ENCODE results near the gene ITGAV. TPM values are rescaled to one million over a fixed set of nuclear protein-coding genes. Genes with fewer than 3 reads are reported as not detected.

Gene ITGAV
- total RNA-seq, 1 donor = 174 TPM

DNA sequence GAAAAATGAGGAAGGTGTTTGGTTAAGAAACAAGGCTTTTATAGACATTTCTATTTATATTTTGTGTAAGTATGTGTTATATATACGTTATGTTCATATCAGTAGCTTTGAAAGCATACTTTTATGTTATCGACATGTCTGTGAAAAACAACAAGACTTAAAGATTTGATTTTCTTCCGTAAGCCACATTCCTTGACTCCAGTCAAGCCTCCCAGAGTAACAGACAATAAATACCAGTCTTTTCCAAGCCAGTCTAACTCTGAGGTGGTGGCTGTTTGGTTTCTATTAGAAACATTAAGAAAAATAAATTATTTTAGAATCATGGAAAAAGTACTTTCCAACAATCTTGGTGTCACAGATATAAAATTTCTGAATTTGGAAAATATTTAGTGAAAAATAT, 16.3 kb upstream of the ITGAV start:
- no peak overlapping the region for H3K4me3 ChIP-seq (ENCODE audit: low read depth, low read length)
- TF ChIP-seq CTCF (IDR thresholded peaks at IDR 0.05; ENCODE audit: insufficient read depth, low read length) = no peak
- no peak for DNase-seq (ENCODE audit: low read depth)

DNA sequence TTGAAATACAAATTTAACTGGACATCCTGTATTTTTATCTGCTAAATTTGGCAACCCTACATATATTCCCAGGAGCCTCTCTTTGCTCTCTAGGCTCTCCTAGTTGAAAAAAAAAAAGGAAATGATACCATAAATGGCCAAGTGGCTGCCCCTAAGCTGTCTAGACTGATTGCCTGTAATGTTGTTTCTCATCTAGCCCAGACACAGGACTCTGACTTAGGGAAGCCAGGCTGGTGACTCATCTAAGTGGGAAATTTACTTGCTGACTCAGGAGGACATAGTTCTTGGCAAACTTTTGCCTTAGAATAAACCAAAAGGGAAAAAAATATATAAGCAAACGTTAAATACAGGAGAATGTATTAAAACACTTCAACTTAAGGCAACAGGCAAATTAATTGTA, 14.6 kb upstream of the ITGAV start:
- H3K4me3 ChIP-seq (ENCODE audit: low read depth, low read length) = no peak overlapping the region
- DNase-seq (ENCODE audit: low read depth) = peak; percentile 99
- TF ChIP-seq CTCF (IDR thresholded peaks at IDR 0.05; ENCODE audit: insufficient read depth, low read length) = no peak

DNA sequence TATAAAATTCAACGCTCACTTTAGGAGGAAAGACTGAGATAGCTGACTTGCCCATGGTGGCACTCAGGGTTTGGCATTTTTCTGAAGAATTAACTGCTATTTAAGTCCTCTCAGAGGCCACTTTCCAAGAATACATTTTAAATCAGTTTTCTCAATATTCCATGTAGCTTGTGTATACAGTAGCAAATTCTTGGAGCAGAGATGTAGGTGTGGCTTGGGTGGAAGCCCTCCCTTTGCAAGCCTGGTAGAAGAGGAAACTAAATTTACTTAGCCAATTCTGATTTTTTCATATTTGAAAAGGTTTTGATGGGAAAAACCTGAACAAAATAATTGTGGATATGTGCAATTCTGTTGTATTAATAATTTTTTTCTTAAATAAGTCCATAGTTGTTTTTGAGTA, 14.0 kb upstream of the ITGAV start:
- no peak for TF ChIP-seq CTCF (IDR thresholded peaks at IDR 0.05; ENCODE audit: insufficient read depth, low read length)
- H3K4me3 ChIP-seq (ENCODE audit: low read depth, low read length) = no peak overlapping the region
- DNase-seq (ENCODE audit: low read depth) = no peak

- DNase-seq (ENCODE audit: low read depth) = peak; percentile 65
- no peak for TF ChIP-seq CTCF (IDR thresholded peaks at IDR 0.05; ENCODE audit: insufficient read depth, low read length)
- H3K4me3 ChIP-seq (ENCODE audit: low read depth, low read length) = no peak overlapping the region
Measured at GRCh38 chr2:186576614-186577013, 13.2 kb upstream of the ITGAV start.

GRCh38 chr2:186582698-186583097, 7.2 kb upstream of the ITGAV start:
- no peak for TF ChIP-seq CTCF (IDR thresholded peaks at IDR 0.05; ENCODE audit: insufficient read depth, low read length)
- no peak for DNase-seq (ENCODE audit: low read depth)
- H3K4me3 ChIP-seq (ENCODE audit: low read depth, low read length) = no peak overlapping the region

DNA sequence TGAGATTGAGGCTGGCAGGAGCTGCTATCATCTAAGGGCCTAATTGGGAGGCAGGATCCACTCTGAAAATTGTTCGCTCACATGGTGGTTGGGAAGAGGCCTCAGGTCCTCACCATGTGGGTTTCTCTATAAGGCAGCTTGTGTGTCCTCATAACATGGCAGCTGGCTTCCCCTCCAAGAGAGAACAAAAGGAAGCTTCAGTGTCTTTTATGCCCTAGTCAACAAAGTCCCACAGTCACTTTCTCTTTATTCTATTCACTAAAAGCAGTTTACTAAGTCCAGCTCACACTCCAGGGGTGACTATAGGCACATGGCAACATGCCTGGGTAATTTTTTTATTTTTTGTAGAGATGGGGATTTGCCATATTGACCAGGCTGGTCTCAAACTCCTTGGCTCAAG, 5.8 kb upstream of the ITGAV start:
- DNase-seq (ENCODE audit: low read depth) = no peak
- no peak for TF ChIP-seq CTCF (IDR thresholded peaks at IDR 0.05; ENCODE audit: insufficient read depth, low read length)

DNA sequence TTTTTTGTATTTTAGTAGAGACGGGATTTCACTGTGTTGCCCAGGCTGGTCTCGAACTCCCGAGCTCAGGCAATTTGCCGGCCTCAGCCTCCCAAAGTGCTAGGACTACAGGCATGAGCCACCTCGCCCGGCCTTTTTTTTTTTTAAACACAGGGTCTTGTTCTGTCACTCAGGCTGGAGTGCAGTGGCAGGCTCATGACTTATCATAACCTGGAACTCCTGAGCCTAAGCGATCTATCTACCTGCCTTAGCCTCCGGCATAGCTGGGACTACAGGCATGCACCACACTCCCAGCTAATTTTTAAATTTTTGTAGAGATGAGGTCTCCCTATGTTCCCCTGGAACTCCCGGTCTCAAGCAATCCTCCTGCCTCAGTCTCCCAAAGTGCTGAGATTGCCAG, 1.4 kb upstream of the ITGAV start:
- H3K4me3 ChIP-seq (ENCODE audit: low read depth, low read length) = no peak overlapping the region
- no peak for TF ChIP-seq CTCF (IDR thresholded peaks at IDR 0.05; ENCODE audit: insufficient read depth, low read length)
- no peak for DNase-seq (ENCODE audit: low read depth)

More for the DNA sequence above, 5.8 kb upstream of the ITGAV start:
- no peak overlapping the region for H3K4me3 ChIP-seq (ENCODE audit: low read depth, low read length)
